HepG2 (cell line): ENCODE measurements around the gene GALNT9. TPM values are rescaled to one million over a fixed set of nuclear protein-coding genes. Genes with fewer than 3 reads are reported as not detected.

Source experiments
- ATAC-seq: fragments of 200-7000 bp; cut with Tn5 transposase; 3 replicates; pipeline ENCODE4 v1.9.1; 2020; ENCODE audit warnings: mild to moderate bottlenecking, moderate library complexity
- BruUV-seq: library from RNA; stranded (reverse); fragments of 400-500 nt; replicated peaks from 2 replicates; lab custom pipeline; 2021; lab: Mats Ljungman, UMichigan
- CTCF ChIA-PET: fragments of 300-600 bp; formaldehyde crosslinking; extraction: SDS; loops from one replicate; lab custom pipeline; 2021; ENCODE audit warnings: low total read pairs, inconsistent platforms, low intra/inter-chr PET ratio; lab: Yijun Ruan, JAX
- POLR2A ChIA-PET: fragments of 350-600 bp; sonication (Branson Sonifier 250); formaldehyde crosslinking; loops from one replicate; lab custom pipeline; 2020; ENCODE audit warnings: antibody characterized with exemption, inconsistent platforms; lab: Yijun Ruan, JAX
- DNase-seq: peaks from one replicate; pipeline ENCODE4 v3.0.0-alpha.2; 2015; ENCODE audit warnings: low spot score
- FAIRE-seq: peaks from 3 replicates; lab custom pipeline; 2011; peaks lifted over from hg19 to GRCh38; lab: Jason Lieb, UNC
- H2AFZ ChIP-seq: one replicate; pipeline ENCODE4 v1.6.1; 2011; ENCODE audit warnings: low read length, inconsistent platforms
- H3K27ac ChIP-seq: fragments of 300-600 bp; 3 replicates; pipeline ENCODE4 v1.8.0; 2011; ENCODE audit warnings: mixed run types, mild to moderate bottlenecking, mixed read lengths, low read length, inconsistent platforms; ENCODE audit not compliant: insufficient read depth; ENCODE audit errors: extremely low read length
- H3K27me3 ChIP-seq, 2 experiments: fragments of 200-600 bp in 1 of 2; 2 replicates in 1 of 2; 3 replicates in 1 of 2; pipeline versions ENCODE4 v1.6.0 to v1.8.0; 2011; ENCODE audit warnings: low read length in 2 of 2, mild to moderate bottlenecking in 2 of 2, moderate library complexity in 2 of 2, inconsistent platforms in 1 of 2; ENCODE audit not compliant: insufficient read depth in 2 of 2, control insufficient read depth in 1 of 2
- H3K36me3 ChIP-seq, 2 experiments: fragments of 200-600 bp in 1 of 2; replicated peaks in 1 of 2; 2 replicates in 1 of 2; 3 replicates in 1 of 2; pipeline versions ENCODE4 v1.5.1 to v1.8.0; 2011; ENCODE audit warnings: low read length in 2 of 2, inconsistent platforms in 1 of 2; ENCODE audit not compliant: insufficient read depth in 2 of 2, control insufficient read depth in 1 of 2
- H3K4me1 ChIP-seq: 2 replicates; pipeline ENCODE4 v1.5.1; 2012; ENCODE audit warnings: low read length, inconsistent platforms; ENCODE audit not compliant: insufficient read depth
- H3K4me2 ChIP-seq: 2 replicates; pipeline ENCODE4 v1.6.0; 2011; ENCODE audit warnings: low read depth, low read length, inconsistent platforms
- H3K4me3 ChIP-seq, 3 experiments: fragments of 200-600 bp in 1 of 3; sonication (generic), shearing (Covaris generic) in 1 of 3; replicated peaks in 1 of 3; 2 replicates each; pipeline ENCODE4 v1.5.1; 2011 to 2016; ENCODE audit warnings: low read length in 3 of 3, inconsistent platforms in 2 of 3, low read depth in 2 of 3, mild to moderate bottlenecking in 2 of 3, control low read depth in 1 of 3, mixed read lengths in 1 of 3; ENCODE audit not compliant: insufficient read depth in 1 of 3
- H3K79me2 ChIP-seq: one replicate; pipeline ENCODE4 v1.6.1; 2011; ENCODE audit warnings: low read length, inconsistent platforms; ENCODE audit not compliant: insufficient read depth
- H3K9ac ChIP-seq: 2 replicates; pipeline ENCODE4 v1.6.0; 2011; ENCODE audit warnings: mild to moderate bottlenecking, low read depth, low read length, inconsistent platforms; ENCODE audit not compliant: insufficient read depth
- H3K9me3 ChIP-seq: 2 replicates; pipeline ENCODE4 v1.5.1; 2012; ENCODE audit warnings: mild to moderate bottlenecking, low read length
- H4K20me1 ChIP-seq: 2 replicates; pipeline ENCODE4 v1.6.0; 2011; ENCODE audit warnings: inconsistent platforms, mild to moderate bottlenecking, low read length, moderate library complexity; ENCODE audit not compliant: insufficient read depth
- HIVEP1 ChIP-seq: sonication (generic); formaldehyde crosslinking; IDR thresholded peaks from 2 replicates; pipeline ENCODE4 v1.4.0; 2020; ENCODE audit warnings: mild to moderate bottlenecking, missing genetic modification reagents
- HNF4G ChIP-seq, 2 experiments: sonication (generic) in 1 of 2; formaldehyde crosslinking in 1 of 2; IDR thresholded peaks; 2 replicates each; pipeline versions ENCODE4 v1.4.0 to v1.6.1; 2011 to 2020; ENCODE audit warnings: borderline replicate concordance in 2 of 2, low read depth in 2 of 2, mild to moderate bottlenecking in 2 of 2, low read length in 1 of 2, missing genetic modification reagents in 1 of 2, moderate library complexity in 1 of 2
- MED1 ChIP-seq: sonication (generic); formaldehyde crosslinking; IDR thresholded peaks from 2 replicates; pipeline ENCODE4 v1.4.0; 2020; ENCODE audit warnings: missing genetic modification reagents
- NCOA1 ChIP-seq: sonication (generic); formaldehyde crosslinking; IDR thresholded peaks from 2 replicates; pipeline ENCODE4 v1.9.0; 2021; ENCODE audit warnings: missing genetic modification reagents
- NFAT5 ChIP-seq: sonication (generic); formaldehyde crosslinking; IDR thresholded peaks from 2 replicates; pipeline ENCODE4 v1.4.0; 2020; ENCODE audit warnings: missing genetic modification reagents
- NFKB2 ChIP-seq: sonication (generic); formaldehyde crosslinking; IDR thresholded peaks from 2 replicates; pipeline ENCODE4 v1.4.0; 2020; ENCODE audit warnings: missing genetic modification reagents, borderline replicate concordance
- NR3C1 ChIP-seq: sonication (generic); formaldehyde crosslinking; IDR thresholded peaks from 2 replicates; pipeline ENCODE4 v1.4.0; 2020; ENCODE audit warnings: missing genetic modification reagents
- TSC22D2 ChIP-seq: sonication (generic); formaldehyde crosslinking; IDR thresholded peaks from 2 replicates; pipeline ENCODE4 v1.5.1; 2020; ENCODE audit warnings: missing genetic modification reagents, mild to moderate bottlenecking, borderline replicate concordance
- WGBS: methylation state at CpG from one replicate; pipeline ENCODE4 v1.1.6; 2017; ENCODE audit warnings: low lambda C conversion rate; 5-methylcytosine and 5-hydroxymethylcytosine counted together
- in situ Hi-C: cut with HindIII; loops from 2 replicates; pipeline ENCODE4 v1.10.0; 2017; ENCODE audit warnings: low pct_unique_long_range_greater_than_20kb; ENCODE audit not compliant: extremely low pct_ligation_motif_present
- intact Hi-C: fragments of 100-400 bp; cut with micrococcal nuclease; formaldehyde crosslinking; loops from one replicate; pipeline ENCODE4 v1.10.0; 2022; ENCODE audit not compliant: unreplicated experiment
- polyA plus RNA-seq, 8 experiments: library from polyadenylated mRNA; depleted of rRNA in 3 of 8; stranded (reverse) in 7 of 8; unstranded in 1 of 8; fragments of >200 nt; fragmentation: Illumina TruSeq in 4 of 8; extraction: Trizol in 4 of 8; gene quantifications; 2 replicates each; pipeline versions ENCODE4 v1.2.1 to v1.2.3, GENCODE V29; 2011 to 2016; ENCODE audit warnings: low read depth in 4 of 8, missing spikeins in 1 of 8, mixed read lengths in 1 of 8; ENCODE audit not compliant: insufficient read depth in 1 of 8
- total RNA-seq, 5 experiments: library from RNA; depleted of rRNA; stranded (reverse); fragments of >200 nt; fragmentation: Illumina TruSeq; extraction: Trizol; gene quantifications; 2 replicates each; pipeline ENCODE4 v1.2.3, GENCODE V29; 2016; ENCODE audit warnings: low read depth in 1 of 5
- TF ChIP-seq, protein P1 (sequence below): sonication (generic); formaldehyde crosslinking; IDR thresholded peaks from 2 replicates; pipeline ENCODE4 v1.5.0; 2020; ENCODE audit warnings: mild to moderate bottlenecking, missing genetic modification reagents, borderline replicate concordance
- TF ChIP-seq, protein P2 (sequence below): sonication (generic); formaldehyde crosslinking; IDR thresholded peaks from 2 replicates; pipeline ENCODE4 v1.4.0; 2020; ENCODE audit warnings: low read depth, mild to moderate bottlenecking, missing genetic modification reagents

Gene GALNT9
- total and polyA plus RNA-seq, 2 of the 13 experiments (the other 11 are each of a cell fraction or from before 2014, with no cell fraction given) = 0.04 TPM; not detected in 1

GRCh38 chr12:132168311-132169031, 160.9 kb downstream of the GALNT9 start:
- BruUV-seq = no TSS peak
- H4K20me1 ChIP-seq = 0 out of 2 replicates have a peak, but pooled peaks cover 7% of the 10 kb centered on the region
- no peaks in the 10 kb centered on the region for H3K4me1 ChIP-seq
- in situ Hi-C loops (no loop called here), intact Hi-C loops (no loop called here)
- no peaks in the 10 kb centered on the region for H3K79me2 ChIP-seq
- ATAC-seq = no peak
- H3K4me2 ChIP-seq = no peak overlapping the region
- no peak for DNase-seq
- H3K36me3 ChIP-seq = no peaks in the 10 kb centered on the region
- H3K27me3 ChIP-seq = peaks cover 15 to 52% of the 10 kb centered on the region in 2 experiments; a peak in 4 of 5 replicates
- 47% methylated on average over 8 of the region's 31 CpGs for WGBS
- ChIA-PET CTCF (no interaction called here), POLR2A (no interaction called here)
- H3K9me3 ChIP-seq = no peaks in the 10 kb centered on the region
- no peak overlapping the region for H3K27ac ChIP-seq
- FAIRE-seq = no peak
- no peak overlapping the region for H2AFZ ChIP-seq
- H3K4me3 ChIP-seq = no peak overlapping the region
- H3K9ac ChIP-seq = no peak overlapping the region
- TF ChIP-seq, protein P1, sequence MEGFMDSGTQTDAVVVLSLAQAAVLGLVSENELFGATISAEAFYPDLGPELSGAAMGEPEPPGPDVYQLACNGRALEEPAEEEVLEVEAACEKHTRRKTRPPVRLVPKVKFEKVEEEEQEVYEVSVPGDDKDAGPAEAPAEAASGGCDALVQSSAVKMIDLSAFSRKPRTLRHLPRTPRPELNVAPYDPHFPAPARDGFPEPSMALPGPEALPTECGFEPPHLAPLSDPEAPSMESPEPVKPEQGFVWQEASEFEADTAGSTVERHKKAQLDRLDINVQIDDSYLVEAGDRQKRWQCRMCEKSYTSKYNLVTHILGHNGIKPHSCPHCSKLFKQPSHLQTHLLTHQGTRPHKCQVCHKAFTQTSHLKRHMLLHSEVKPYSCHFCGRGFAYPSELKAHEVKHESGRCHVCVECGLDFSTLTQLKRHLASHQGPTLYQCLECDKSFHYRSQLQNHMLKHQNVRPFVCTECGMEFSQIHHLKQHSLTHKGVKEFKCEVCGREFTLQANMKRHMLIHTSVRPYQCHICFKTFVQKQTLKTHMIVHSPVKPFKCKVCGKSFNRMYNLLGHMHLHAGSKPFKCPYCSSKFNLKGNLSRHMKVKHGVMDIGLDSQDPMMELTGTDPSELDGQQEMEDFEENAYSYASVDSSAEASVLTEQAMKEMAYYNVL = no peak
- TF ChIP-seq, protein P2, sequence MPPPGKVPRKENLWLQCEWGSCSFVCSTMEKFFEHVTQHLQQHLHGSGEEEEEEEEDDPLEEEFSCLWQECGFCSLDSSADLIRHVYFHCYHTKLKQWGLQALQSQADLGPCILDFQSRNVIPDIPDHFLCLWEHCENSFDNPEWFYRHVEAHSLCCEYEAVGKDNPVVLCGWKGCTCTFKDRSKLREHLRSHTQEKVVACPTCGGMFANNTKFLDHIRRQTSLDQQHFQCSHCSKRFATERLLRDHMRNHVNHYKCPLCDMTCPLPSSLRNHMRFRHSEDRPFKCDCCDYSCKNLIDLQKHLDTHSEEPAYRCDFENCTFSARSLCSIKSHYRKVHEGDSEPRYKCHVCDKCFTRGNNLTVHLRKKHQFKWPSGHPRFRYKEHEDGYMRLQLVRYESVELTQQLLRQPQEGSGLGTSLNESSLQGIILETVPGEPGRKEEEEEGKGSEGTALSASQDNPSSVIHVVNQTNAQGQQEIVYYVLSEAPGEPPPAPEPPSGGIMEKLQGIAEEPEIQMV (CRISPR knock-in tag) = no peak
- TF ChIP-seq NCOA1 (no peak), NFKB2 (CRISPR knock-in tag) (no peak), NR3C1 (no peak), HNF4G (IDR thresholded peaks at IDR 0.05; ENCODE audit: borderline replicate concordance, low read depth, low read length) (no peak), HNF4G (CRISPR knock-in tag; IDR thresholded peaks at IDR 0.05; ENCODE audit: borderline replicate concordance, low read depth) (no peak), HIVEP1 (no peak), TSC22D2 (CRISPR knock-in tag) (no peak), NFAT5 (CRISPR knock-in tag) (no peak), MED1 (CRISPR knock-in tag) (no peak)
